Lung (tissue), 12 donors: ENCODE results near the gene PGA4. TPM values are rescaled to one million over a fixed set of nuclear protein-coding genes. Genes with fewer than 3 reads are reported as not detected.

Experiments used
- ATAC-seq: fragments of 200-7000 bp; cut with Tn5 transposase; one replicate; pipeline ENCODE4 v1.9.1; 2020; ENCODE audit warnings: moderate number of reproducible peaks; ENCODE audit not compliant: insufficient read depth, low FRiP score
- DNase-seq, 3 donors: peaks; one replicate each; pipeline ENCODE4 v3.0.0-alpha.2; 2013 to 2017
- H3K27ac ChIP-seq, 2 donors: one replicate each; pipeline ENCODE4 v1.5.1; 2013; ENCODE audit warnings: mild to moderate bottlenecking in 2 of 2, moderate library complexity in 2 of 2, control low read depth in 1 of 2, inconsistent platforms in 1 of 2, low read depth in 1 of 2, low read length in 1 of 2
- H3K27me3 ChIP-seq, 3 donors: one replicate each; pipeline ENCODE4 v1.5.1; 2013; ENCODE audit warnings: low read length in 2 of 3; ENCODE audit not compliant: control insufficient read depth in 3 of 3, insufficient read depth in 3 of 3
- H3K36me3 ChIP-seq, 4 donors: one replicate each; pipeline ENCODE4 v1.5.1; 2013; ENCODE audit warnings: low read length in 4 of 4, mild to moderate bottlenecking in 1 of 4, moderate library complexity in 1 of 4; ENCODE audit not compliant: control insufficient read depth in 4 of 4, insufficient read depth in 4 of 4
- H3K4me1 ChIP-seq, 5 donors: one replicate each; pipeline ENCODE4 v1.5.1; 2013; ENCODE audit warnings: low read length in 5 of 5, mild to moderate bottlenecking in 2 of 5, moderate library complexity in 1 of 5; ENCODE audit not compliant: control insufficient read depth in 5 of 5, insufficient read depth in 5 of 5
- H3K4me3 ChIP-seq: one replicate; pipeline ENCODE4 v1.5.1; 2013; ENCODE audit warnings: mild to moderate bottlenecking, control low read depth, moderate library complexity
- H3K9ac ChIP-seq, 2 donors: one replicate each; pipeline ENCODE4 v1.5.1; 2013; ENCODE audit warnings: low read length in 2 of 2, control low read depth in 1 of 2; ENCODE audit not compliant: insufficient read depth in 1 of 2
- H3K9me3 ChIP-seq, 4 donors: one replicate each; pipeline ENCODE4 v1.5.1; 2013; ENCODE audit warnings: low read length in 3 of 4, mild to moderate bottlenecking in 1 of 4, moderate library complexity in 1 of 4; ENCODE audit not compliant: control insufficient read depth in 4 of 4, insufficient read depth in 3 of 4
- WGBS, 2 donors: extraction: QIAGEN DNeasy Blood & Tissue Kit; methylation state at CpG; one replicate each; pipeline ENCODE4 v1.1.7; 2013; 5-methylcytosine and 5-hydroxymethylcytosine counted together
- polyA plus RNA-seq, 2 donors: library from polyadenylated mRNA; stranded (reverse); fragments of 200-250 nt; gene quantifications; one replicate each; pipeline ENCODE4 v1.2.1, GENCODE V29; 2013
- total RNA-seq, 2 donors: library from RNA; depleted of rRNA in 1 of 2; stranded (reverse); fragments of >200 nt in 1 of 2; gene quantifications; one replicate each; pipeline ENCODE4 v1.2.1, GENCODE V29; 2014 to 2021
- TF ChIP-seq, protein P1 (sequence below): IDR thresholded peaks from 2 replicates; pipeline ENCODE4 v1.5.1; 2012; ENCODE audit warnings: mild to moderate bottlenecking; ENCODE audit errors: control extremely low read depth, extremely low read depth
- donor health status: control.
- donor health status: control.
- donor health status: Bipolar disorder and iron deficiency.
- donor health status: healthy.
- donor health status: DM: yes; HTN: yes; CAD: no.

Gene PGA4
- total and polyA plus RNA-seq, 4 donors: 1.6 to 1.8 (median 1.8) TPM; not detected in 1

- DNase-seq (no peak), ATAC-seq (no peak)
- H3K27me3 ChIP-seq: no peaks in the 10 kb centered on the region
- no peak overlapping the region for H3K27ac ChIP-seq
- no peaks in the 10 kb centered on the region for H3K4me1 ChIP-seq
- H3K9me3 ChIP-seq: no peaks in the 10 kb centered on the region
- 95 to 96% methylated on average over 4 of the region's 4 CpGs for WGBS, 2 donors
- no peak overlapping the region for H3K4me3 ChIP-seq
- H3K9ac ChIP-seq: no peak overlapping the region
- H3K36me3 ChIP-seq: no peaks in the 10 kb centered on the region
- TF ChIP-seq, protein P1, sequence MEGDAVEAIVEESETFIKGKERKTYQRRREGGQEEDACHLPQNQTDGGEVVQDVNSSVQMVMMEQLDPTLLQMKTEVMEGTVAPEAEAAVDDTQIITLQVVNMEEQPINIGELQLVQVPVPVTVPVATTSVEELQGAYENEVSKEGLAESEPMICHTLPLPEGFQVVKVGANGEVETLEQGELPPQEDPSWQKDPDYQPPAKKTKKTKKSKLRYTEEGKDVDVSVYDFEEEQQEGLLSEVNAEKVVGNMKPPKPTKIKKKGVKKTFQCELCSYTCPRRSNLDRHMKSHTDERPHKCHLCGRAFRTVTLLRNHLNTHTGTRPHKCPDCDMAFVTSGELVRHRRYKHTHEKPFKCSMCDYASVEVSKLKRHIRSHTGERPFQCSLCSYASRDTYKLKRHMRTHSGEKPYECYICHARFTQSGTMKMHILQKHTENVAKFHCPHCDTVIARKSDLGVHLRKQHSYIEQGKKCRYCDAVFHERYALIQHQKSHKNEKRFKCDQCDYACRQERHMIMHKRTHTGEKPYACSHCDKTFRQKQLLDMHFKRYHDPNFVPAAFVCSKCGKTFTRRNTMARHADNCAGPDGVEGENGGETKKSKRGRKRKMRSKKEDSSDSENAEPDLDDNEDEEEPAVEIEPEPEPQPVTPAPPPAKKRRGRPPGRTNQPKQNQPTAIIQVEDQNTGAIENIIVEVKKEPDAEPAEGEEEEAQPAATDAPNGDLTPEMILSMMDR: no peak
Measured at GRCh38 chr11:61181489-61181888, 40.7 kb upstream of the PGA4 start.

GRCh38 chr11:61183645-61184044 is 38.5 kb upstream of the PGA4 start:
- Histone ChIP-seq H3K27me3 (no peaks in the 10 kb centered on the region), H3K27ac (no peak overlapping the region), H3K4me3 (no peak overlapping the region), H3K4me1 (no peaks in the 10 kb centered on the region), H3K9me3 (no peaks in the 10 kb centered on the region), H3K36me3 (no peaks in the 10 kb centered on the region), H3K9ac (no peak overlapping the region)
- WGBS, 2 donors: 83 to 91% methylated on average over 4 of the region's 4 CpGs
- TF ChIP-seq, protein P1: no peak
- no peak for DNase-seq
- ATAC-seq: no peak

GRCh38 chr11:61186504-61186903 is 35.6 kb upstream of the PGA4 start:
- Histone ChIP-seq H3K27me3 (no peaks in the 10 kb centered on the region), H3K27ac (no peak overlapping the region), H3K9ac (no peak overlapping the region), H3K9me3 (no peaks in the 10 kb centered on the region), H3K36me3 (no peaks in the 10 kb centered on the region), H3K4me1 (no peaks in the 10 kb centered on the region), H3K4me3 (no peak overlapping the region)
- 90 to 93% methylated on average over 8 of the region's 8 CpGs for WGBS, 2 donors
- no peak for DNase-seq
- no peak for ATAC-seq
- TF ChIP-seq, protein P1: no peak

DNA sequence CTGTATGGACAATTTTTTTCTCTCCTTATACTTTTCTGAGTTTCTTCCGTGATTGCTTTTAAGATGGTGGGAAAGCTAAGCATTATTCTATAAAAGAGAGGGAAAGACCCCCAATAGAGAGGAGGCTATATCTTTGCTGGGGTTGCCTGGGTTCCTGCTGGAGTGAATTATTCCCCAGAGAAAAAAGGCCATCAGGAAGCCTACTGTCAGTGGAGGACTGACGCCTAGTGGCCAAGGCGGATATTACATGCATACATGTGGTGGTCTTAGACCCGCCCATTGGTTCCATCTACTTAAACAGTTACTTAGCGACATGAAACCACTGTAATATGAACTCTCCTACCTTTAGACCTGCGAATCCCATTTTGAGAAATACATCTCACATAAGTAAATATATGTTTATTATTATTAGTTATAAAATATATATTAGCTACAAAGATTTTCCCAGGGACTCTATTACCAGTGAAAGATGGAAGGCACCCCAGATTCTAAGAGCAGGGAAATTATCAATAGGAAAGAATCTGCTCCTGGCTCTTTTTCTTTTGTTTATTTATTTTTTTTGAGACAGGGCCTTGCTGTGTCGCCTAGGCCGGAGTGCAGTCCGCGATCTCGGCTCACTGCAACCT is 34.5 kb upstream of the PGA4 start:
- no peaks in the 10 kb centered on the region for H3K27me3 ChIP-seq
- no peak overlapping the region for H3K9ac ChIP-seq
- H3K36me3 ChIP-seq: no peaks in the 10 kb centered on the region
- H3K4me1 ChIP-seq: no peaks in the 10 kb centered on the region
- DNase-seq (peak; percentile 79 to 86 (median 81)), ATAC-seq (peak; percentile 58)
- TF ChIP-seq, protein P1: peak; percentile 85
- no peaks in the 10 kb centered on the region for H3K9me3 ChIP-seq
- H3K4me3 ChIP-seq: no peak overlapping the region
- 42 to 46% methylated on average over 11 of the region's 11 CpGs for WGBS, 2 donors
- no peak overlapping the region for H3K27ac ChIP-seq
